ENCODE measurements around the gene B4GALNT2.

GRCh38 chr17:49197346-49197998 is 64.9 kb downstream of the B4GALNT2 start:
- TF ChIP-seq CTCF (conservative IDR thresholded peaks at IDR 0.05; ENCODE audit: low read depth, low read length) (no peak), EZH2 (IDR thresholded peaks at IDR 0.05; ENCODE audit: borderline replicate concordance, low read depth, low read length, poor library complexity, severe bottlenecking) (no peak)
